HG03571 (cell line): ENCODE data around the gene ENTPD8.

ENCODE experiments used
- ATAC-seq: cut with Tn5 transposase; IDR thresholded peaks from one replicate; pipeline ENCODE4 v1.9.1; 2021; ENCODE audit not compliant: unreplicated experiment

The ENTPD8 gene

GRCh38 chr9:137433349-137433915 is 7.7 kb downstream of the ENTPD8 start:
- ATAC-seq = no peak

GRCh38 chr9:137432687-137433348 is 8.3 kb downstream of the ENTPD8 start:
- no peak for ATAC-seq

- no peak for ATAC-seq
Measured at GRCh38 chr9:137431416-137431931, 9.7 kb downstream of the ENTPD8 start.

- ATAC-seq = no peak
Measured at GRCh38 chr9:137430723-137431415, 10.3 kb downstream of the ENTPD8 start.

GRCh38 chr9:137429974-137430722 is 11.0 kb downstream of the ENTPD8 start:
- no peak for ATAC-seq

- ATAC-seq = no peak
Measured at GRCh38 chr9:137429546-137429890, 11.6 kb downstream of the ENTPD8 start.

- ATAC-seq = no peak
Measured at GRCh38 chr9:137428841-137429545, 12.2 kb downstream of the ENTPD8 start.

GRCh38 chr9:137428311-137428630 is 12.9 kb downstream of the ENTPD8 start:
- ATAC-seq = no peak

GRCh38 chr9:137427454-137428310 is 13.5 kb downstream of the ENTPD8 start:
- no peak for ATAC-seq

- ATAC-seq = no peak
Measured at GRCh38 chr9:137426018-137426681, 15.0 kb downstream of the ENTPD8 start.

GRCh38 chr9:137423514-137424291 is 17.5 kb downstream of the ENTPD8 start:
- ATAC-seq = no peak

GRCh38 chr9:137422604-137423513 is 18.3 kb downstream of the ENTPD8 start, which contains the start of the genes EXD3 and NOXA1:
TSS of gene EXD3 (minus strand) at chr9:137423162. CDS start at chr9:137395357, 27,805 bp downstream.
TSS of gene NOXA1 (plus strand) at chr9:137423393. CDS start at chr9:137423530, 137 bp downstream.
- ATAC-seq = peak; percentile 78

- no peak for ATAC-seq
Measured at GRCh38 chr9:137421838-137422603, 19.1 kb downstream of the ENTPD8 start.

- ATAC-seq = no peak
Measured at GRCh38 chr9:137417161-137418021, 23.8 kb downstream of the ENTPD8 start.

GRCh38 chr9:137416563-137417151 is 24.5 kb downstream of the ENTPD8 start:
- no peak for ATAC-seq
